ENCODE results near the gene GID8. TPM values are rescaled to one million over a fixed set of nuclear protein-coding genes. Genes with fewer than 3 reads are reported as not detected.
A peak's percentile ranks its signal among the peaks of the same experiment; 100 is the strongest.

Gene GID8
- total and polyA plus RNA-seq, 2 of the 13 experiments (the other 11 are each of a cell fraction or from before 2014, with no cell fraction given) = 39.6 to 59.8 TPM

GRCh38 chr20:62926229-62927127 is 11.5 kb upstream of the GID8 start, which contains the start of gene DIDO1 (continued):
- no peak for TF ChIP-seq THAP9 (CRISPR knock-in tag; IDR thresholded peaks at IDR 0.05; ENCODE audit: borderline replicate concordance)
- TF ChIP-seq BCLAF1 (IDR thresholded peaks at IDR 0.05) = no peak
- TF ChIP-seq ZNF589 (CRISPR knock-in tag; conservative IDR thresholded peaks at IDR 0.05) = no peak; the same call in 1 of the 2 replicates
- no peak; the same call in 1 of the 2 replicates for TF ChIP-seq CENPT (CRISPR knock-in tag; IDR thresholded peaks at IDR 0.05; ENCODE audit: low read depth)
- TF ChIP-seq ARHGAP35 (CRISPR knock-in tag; IDR thresholded peaks at IDR 0.05; ENCODE audit: borderline replicate concordance) = peak; percentile 71; the same call in 1 of the 2 replicates
- TF ChIP-seq ZNF180 (CRISPR knock-in tag; IDR thresholded peaks at IDR 0.05; ENCODE audit: borderline replicate concordance, low read depth) = peak; percentile 10; the same call in 1 of the 2 replicates
- peak; percentile 28; the same call in 1 of the 2 replicates for TF ChIP-seq BCL6 (CRISPR knock-in tag; IDR thresholded peaks at IDR 0.05)
- no peak for TF ChIP-seq XBP1 (CRISPR knock-in tag; IDR thresholded peaks at IDR 0.05)
- 0 out of 2 replicates have a peak, but pooled peaks have one; percentile 17 for TF ChIP-seq ZSCAN22 (CRISPR knock-in tag; IDR thresholded peaks at IDR 0.05)
- TF ChIP-seq NAIF1 (CRISPR knock-in tag; IDR thresholded peaks at IDR 0.05; ENCODE audit: borderline replicate concordance) = no peak
- TF ChIP-seq PHF20 (CRISPR knock-in tag; IDR thresholded peaks at IDR 0.05) = peak; percentile 81
- no peak for TF ChIP-seq USF2 (IDR thresholded peaks at IDR 0.05; ENCODE audit: low read depth, low read length)
- no peak for TF ChIP-seq USF2 (CRISPR knock-in tag; IDR thresholded peaks at IDR 0.05; ENCODE audit: borderline replicate concordance)
- TF ChIP-seq ZNF614 (CRISPR knock-in tag; IDR thresholded peaks at IDR 0.05; ENCODE audit: borderline replicate concordance) = peak; percentile 83; the same call in 1 of the 2 replicates
- TF ChIP-seq NPAS2 (CRISPR knock-in tag; IDR thresholded peaks at IDR 0.05; ENCODE audit: borderline replicate concordance) = no peak
- no peak for TF ChIP-seq ZNF260 (CRISPR knock-in tag; IDR thresholded peaks at IDR 0.05; ENCODE audit: borderline replicate concordance, low read depth)
